Stimulated activated CD8-positive, alpha-beta memory T cell treated with anti-CD3 and anti-CD28 coated beads, Interleukin-15, amount 100 ng/mL, for 24 hours (primary cell): ENCODE measurements around the gene CHORDC1.
"Not testable (repeated sequence)": the region's sequence is repeated elsewhere in the genome, so short reads cannot be mapped to it uniquely, and the experiment has no call there.

Source experiments
- DNase-seq: peaks from one replicate; pipeline ENCODE4 v3.0.0-alpha.2; 2020; ENCODE audit warnings: low read depth

Gene CHORDC1

DNA sequence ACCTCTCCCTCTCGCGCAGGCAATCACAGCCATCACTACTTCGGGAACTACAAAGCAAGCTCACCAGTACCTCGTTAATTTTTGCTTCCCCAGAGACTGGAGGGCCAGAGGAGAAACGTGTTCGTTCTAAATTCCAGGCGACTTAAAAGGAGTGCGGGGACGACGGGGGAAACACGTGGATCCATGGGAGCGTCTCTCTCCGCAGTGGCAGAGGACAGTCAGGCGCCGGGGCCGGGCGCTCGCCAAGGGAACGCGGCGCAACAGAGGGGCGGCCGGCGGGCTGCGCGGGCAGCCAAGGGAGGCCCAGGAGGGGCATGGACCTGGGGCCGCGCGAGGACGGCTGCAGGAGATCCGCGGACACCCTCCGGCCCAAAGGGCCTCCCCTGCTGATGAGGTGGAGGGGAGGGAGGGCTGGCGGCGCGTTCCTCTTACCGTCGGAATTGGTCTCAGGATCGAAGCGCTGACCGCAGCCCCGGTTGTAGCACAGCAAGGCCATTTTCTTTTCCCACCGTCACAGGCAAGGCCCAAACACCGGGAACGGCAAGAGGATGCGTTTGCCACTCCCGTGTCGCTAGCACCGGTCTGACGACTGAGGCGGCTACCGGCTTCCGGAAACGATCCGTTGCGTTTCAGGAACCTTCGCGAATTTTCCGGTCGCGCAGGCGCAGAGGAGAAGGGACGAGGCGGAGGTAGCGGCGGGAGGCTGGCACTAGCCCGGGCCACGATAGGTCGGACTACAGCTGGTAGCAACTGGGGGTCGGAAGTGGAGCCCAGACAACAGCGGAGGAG is at the start of gene CHORDC1:
Gene CHORDC1, minus strand, starts transcription at position 591 of the 789 bp plus-strand sequence. Its CDS starts 95 bp downstream, at position 496.
- peak; percentile 96 for DNase-seq

- DNase-seq: no peak
Measured at GRCh38 chr11:90257158-90257525, 34.3 kb upstream of the CHORDC1 start.

DNA sequence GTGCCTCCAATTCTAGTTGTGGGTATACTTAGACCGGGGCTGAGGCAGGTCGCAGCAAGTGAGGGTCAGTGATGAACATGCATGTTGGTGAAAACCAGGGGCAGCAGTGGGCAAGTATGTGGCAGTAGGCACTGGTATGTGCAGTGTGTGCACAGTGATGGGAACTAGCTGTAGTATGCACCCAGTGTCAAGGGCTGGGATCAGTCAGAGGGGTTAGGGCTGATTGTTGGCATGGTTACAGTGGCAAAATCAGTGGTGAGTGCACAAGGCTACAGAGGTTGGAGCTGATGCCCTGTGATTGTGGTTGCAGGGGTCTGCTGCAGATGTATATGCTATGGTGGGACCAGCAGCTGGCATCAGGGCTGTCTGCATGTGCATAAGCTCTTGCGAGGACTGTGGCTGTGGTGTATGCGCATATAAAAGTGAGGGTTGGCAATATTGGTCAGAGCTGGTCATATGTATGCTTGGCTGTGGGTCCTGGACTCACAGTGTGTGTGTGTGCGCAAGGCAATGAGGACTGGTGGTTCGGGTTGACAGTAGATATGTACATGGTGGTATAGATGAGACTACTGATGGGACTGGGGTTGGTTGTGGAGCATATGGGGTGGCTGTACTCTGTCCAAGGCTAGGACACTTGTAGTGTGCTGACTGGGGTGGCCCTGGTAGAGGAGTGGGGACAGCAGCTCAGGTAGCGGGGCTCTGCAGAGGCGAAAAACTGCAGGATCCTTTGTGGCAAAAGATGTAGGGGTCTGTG is 33.7 kb upstream of the CHORDC1 start:
- no peak for DNase-seq

GRCh38 chr11:90254065-90254464 is 31.2 kb upstream of the CHORDC1 start:
- DNase-seq: no peak

GRCh38 chr11:90252053-90252452 is 29.2 kb upstream of the CHORDC1 start:
- DNase-seq: no peak

DNA sequence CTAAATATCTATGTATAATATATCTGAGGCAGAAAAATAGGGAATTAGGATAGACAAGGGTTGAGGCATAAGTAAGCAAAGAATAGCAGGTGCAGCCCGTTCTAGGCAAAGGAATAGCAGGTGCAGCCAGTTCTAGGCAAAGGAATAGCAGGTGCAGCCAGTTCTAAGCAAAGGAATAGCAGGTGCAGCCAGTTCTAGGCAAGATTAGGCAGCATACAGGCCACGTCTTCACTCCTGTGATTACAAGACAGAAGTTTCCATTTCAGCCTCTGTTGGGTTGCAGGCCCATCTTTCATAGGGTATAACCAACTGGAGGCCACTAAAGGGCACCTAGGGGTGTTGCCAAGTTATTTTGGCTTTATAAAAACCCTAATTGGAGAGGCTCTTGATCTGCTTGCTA is 28.8 kb upstream of the CHORDC1 start:
- no peak for DNase-seq

DNA sequence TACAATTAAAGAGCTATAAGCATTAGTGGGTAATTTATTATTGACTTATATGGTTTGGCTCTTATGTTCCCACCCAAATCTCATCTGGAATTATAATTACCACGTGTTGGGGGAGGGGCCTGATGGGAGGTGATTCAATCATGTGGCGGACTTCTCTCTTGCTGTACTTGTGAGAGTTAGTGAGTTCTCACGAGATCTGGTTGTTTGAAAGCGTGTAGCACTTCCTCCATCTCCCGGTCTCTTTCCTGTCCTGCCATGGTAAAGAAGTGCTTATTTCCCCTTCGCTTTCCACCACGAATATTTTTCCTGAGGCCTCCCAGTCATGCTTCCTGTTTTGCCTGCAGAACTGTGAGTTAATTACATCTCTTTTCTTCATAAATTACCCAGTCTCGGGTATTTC is 28.1 kb upstream of the CHORDC1 start:
- DNase-seq: no peak

GRCh38 chr11:90246468-90246867 is 23.6 kb upstream of the CHORDC1 start:
- DNase-seq: no peak

DNA sequence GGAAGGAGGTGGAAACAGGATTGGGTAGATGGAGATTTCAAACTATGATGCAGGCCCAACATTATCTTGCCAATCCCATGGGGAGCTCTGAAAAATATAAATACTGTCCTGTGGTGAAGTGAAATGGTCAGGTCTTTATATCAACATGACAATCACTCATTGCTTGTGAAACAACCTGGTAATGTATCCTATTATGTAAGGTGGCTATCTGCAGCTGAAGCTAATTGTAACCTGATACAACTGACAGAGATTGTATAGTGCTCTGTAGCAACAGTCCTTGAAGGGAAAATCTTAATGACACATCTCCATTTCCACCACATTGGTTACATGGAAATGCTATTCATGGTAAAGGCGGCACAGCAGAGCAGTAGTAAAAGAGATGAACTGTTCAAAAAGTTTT is 20.7 kb upstream of the CHORDC1 start:
- no peak for DNase-seq

- DNase-seq: no peak
Measured at GRCh38 chr11:90242894-90243416, 20.1 kb upstream of the CHORDC1 start.

GRCh38 chr11:90241414-90241813 is 18.6 kb upstream of the CHORDC1 start:
- DNase-seq: no peak

- DNase-seq: not testable (repeated sequence)
Measured at GRCh38 chr11:90239967-90240636, 17.3 kb upstream of the CHORDC1 start.

DNA sequence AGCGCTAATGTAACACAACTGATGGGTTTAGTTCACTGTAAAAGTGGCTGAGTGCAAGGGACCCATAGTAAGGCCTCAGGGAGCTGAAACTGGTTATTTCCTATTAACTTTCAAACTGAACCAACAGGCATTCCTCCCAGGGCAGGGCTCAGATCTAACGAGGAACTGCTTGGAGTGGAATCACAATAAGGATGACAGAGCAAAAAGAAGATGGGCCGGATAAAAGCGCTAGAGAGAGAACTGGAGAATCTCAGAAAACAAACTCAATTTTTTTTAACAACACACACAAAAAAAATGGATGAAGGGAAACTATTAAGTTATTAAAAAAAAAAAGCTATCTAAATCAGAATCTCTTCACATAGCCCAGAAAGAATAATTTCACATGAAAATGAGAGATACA is 14.2 kb upstream of the CHORDC1 start:
- no peak for DNase-seq

- no peak for DNase-seq
Measured at GRCh38 chr11:90235526-90235925, 12.7 kb upstream of the CHORDC1 start.

GRCh38 chr11:90234977-90235376 is 12.1 kb upstream of the CHORDC1 start:
- no peak for DNase-seq

- no peak for DNase-seq
Measured at GRCh38 chr11:90229791-90230190, 6.9 kb upstream of the CHORDC1 start.

DNA sequence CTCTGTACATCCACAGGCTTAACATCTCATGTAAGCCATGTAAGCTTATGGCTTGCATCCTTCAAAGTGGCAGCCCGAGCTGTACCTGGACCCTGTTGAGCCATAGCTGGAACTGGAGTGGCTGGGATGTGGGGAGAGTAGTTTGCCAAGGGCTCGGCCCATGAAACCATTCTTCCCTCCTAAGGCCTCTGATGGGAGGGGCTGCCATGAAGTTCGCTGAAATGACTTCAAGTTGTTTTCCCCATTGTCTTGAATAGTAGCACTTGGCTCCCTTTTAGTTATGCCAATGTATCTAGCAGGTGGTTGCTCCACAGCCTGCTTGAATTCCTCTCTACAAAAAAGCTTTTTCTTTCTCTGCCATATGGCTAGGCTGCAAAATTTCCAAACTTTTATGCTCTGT is 5.2 kb upstream of the CHORDC1 start:
- no peak for DNase-seq

GRCh38 chr11:90223248-90223585 is 368 bp upstream of the CHORDC1 start:
- no peak for DNase-seq

DNA sequence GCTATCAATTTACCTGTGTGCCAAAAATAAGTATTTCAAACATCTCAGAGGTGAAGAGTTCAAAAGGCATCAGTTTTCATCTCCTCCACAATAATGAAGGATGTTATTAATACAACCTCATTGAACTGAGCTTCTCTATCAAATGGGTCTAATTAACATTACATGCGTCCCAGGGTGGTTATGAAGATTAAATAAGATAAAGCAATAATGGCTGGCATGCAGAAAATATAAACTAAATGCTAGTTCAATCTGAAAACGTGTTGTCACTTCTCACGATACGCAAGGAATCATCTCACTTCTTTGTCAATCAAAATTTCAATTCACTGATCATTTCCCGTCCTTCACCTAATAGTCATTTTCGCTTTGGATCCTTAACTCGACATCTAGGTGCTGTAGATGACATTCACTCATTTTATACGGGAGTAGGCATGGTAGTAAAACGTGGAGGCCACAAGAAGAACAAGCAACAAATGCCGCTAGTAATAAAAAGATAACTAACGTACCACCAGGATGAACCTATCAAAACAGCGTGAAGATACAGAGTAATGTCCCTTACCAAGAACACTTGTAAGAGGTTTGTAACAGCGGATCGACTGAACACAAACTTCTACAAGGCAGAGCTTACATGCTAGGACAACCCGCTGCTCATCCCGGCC is 918 bp downstream of the CHORDC1 start:
- DNase-seq: no peak

- DNase-seq: no peak
Measured at GRCh38 chr11:90220391-90220790, 2.5 kb downstream of the CHORDC1 start.

DNA sequence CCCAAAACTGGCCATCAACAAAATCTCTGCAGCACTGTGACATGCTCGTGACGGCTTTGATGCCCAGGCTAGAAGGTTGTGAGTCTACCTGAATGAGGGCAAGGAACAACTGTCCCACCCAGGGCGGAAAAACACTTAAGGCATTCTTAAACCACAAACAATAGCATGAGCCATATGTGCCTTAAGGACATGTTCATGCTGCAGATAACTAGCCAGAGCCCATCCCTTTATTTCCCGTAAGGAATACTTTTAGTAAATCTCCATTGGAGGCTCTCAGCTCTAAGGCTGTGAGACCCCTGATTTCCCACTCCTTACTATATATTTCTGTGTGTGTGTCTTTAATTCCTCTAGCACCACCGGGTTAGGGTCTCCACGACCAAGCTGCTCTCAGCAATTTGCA is 3.4 kb downstream of the CHORDC1 start:
- DNase-seq: no peak

- DNase-seq: no peak
Measured at GRCh38 chr11:90218606-90219005, 4.2 kb downstream of the CHORDC1 start.
